ENCODE data around the gene GPATCH4.
"Not testable (repeated sequence)": the region's sequence is repeated elsewhere in the genome, so short reads cannot be mapped to it uniquely, and the experiment has no call there.

Gene GPATCH4

DNA sequence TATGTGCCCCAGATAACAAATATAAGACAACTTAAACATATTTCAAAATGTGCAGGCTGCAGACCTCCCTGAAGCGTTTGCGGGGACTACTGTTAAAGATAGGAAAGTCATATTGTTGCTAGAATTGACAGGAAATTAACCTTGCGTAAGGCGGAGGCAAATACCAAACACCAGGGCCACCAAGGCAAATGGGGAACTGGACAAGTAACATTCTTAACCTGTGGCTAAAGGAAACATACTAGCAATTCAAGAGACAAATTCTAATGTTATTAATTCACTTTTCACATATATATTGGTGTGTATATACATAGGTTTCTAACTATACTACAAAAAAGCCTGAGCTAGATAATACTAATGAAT, 24.8 kb upstream of the GPATCH4 start:
- DNase-seq (ENCODE audit: low read depth in 2 of 2) = no peak

DNA sequence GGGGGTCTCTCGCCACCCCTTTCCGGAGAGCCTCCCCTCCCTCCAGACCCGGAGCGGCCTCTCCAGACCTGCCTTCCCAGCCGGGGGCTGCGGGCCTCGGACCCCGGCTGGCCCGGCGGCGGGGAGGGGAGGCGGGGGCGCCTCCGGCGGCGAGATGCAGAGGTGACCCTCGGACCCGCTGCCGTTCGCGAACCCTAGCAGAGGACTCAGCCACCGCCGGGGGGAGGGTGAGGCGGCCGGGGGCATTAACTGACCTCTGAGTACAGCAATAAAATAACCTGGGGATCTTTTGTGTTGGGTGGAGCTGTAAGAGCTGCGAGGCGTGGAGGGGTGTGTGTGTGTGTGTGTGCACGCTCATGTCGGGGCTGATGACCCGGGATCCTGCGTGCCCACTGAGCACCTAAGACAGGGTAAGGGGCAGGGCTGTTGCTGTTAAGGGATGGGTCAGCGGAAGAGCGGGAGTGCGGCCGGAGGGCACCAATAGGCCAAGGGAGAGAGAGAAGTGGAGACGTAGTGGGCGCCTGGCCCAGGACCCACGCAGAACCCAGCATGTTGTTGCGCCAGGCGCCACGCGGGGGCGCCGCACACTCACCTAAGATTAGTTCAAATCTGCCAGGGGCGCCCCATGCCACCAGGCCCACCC, 24.3 kb upstream of the GPATCH4 start:
- peak in 1 of 2 donors; percentile 64 for DNase-seq (ENCODE audit: low read depth in 2 of 2)

DNA sequence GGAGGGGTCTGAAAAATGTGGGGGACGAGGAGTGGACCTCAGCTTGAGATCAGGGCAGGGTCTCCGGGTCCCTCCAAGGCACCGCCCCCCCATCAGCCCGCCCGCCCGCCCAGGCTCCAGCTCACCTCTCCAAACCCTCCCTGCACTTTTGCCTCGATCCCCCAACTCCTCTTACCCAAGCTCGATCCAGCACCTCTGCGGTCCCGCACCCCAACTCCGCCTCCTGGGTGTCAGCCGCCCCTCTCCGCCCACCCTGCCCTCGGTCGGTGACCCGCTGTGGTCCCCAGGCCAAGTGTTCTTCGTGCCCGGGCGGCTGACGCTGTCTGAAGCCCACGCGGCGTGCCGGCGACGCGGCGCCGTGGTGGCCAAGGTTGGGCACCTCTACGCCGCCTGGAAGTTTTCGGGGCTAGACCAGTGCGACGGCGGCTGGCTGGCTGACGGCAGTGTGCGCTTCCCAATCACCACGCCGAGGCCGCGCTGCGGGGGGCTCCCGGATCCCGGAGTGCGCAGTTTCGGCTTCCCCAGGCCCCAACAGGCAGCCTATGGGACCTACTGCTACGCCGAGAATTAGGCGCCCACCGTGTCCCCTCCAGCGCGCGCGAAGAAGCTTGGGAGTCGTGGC, 23.6 kb upstream of the GPATCH4 start:
- DNase-seq (ENCODE audit: low read depth in 2 of 2) = no peak

DNA sequence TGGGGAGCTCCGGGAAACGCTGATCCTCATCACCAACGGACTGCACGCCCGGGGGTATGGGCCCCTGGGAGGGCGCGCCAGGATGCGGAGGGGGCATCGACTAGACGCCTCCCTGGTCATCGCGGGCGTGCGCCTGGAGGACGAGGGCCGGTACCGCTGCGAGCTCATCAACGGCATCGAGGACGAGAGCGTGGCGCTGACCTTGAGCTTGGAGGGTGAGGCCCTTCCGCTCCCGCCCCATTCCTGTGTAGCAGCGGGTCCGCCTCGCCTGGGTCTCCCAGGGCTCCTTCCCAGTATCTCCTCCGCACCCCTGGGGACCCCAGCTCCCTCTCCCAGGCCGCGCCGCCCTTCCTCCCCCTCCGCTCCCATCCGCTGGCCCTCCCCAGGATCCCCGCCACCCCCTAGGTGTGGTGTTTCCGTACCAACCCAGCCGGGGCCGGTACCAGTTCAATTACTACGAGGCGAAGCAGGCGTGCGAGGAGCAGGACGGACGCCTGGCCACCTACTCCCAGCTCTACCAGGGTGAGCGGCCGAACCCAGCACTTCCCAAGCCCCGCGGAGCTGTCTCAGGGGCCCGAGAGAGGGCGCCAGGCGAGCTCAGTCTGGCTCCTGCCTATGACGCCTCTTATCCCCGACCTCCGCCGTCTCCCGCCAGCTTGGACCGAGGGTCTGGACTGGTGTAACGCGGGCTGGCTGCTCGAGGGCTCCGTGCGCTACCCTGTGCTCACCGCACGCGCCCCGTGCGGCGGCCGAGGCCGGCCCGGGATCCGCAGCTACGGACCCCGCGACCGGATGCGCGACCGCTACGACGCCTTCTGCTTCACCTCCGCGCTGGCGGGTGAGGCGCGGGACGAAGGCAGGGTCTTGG, 22.9 kb upstream of the GPATCH4 start:
- DNase-seq (ENCODE audit: low read depth in 2 of 2) = peak in 1 of 2 donors; percentile 24

DNA sequence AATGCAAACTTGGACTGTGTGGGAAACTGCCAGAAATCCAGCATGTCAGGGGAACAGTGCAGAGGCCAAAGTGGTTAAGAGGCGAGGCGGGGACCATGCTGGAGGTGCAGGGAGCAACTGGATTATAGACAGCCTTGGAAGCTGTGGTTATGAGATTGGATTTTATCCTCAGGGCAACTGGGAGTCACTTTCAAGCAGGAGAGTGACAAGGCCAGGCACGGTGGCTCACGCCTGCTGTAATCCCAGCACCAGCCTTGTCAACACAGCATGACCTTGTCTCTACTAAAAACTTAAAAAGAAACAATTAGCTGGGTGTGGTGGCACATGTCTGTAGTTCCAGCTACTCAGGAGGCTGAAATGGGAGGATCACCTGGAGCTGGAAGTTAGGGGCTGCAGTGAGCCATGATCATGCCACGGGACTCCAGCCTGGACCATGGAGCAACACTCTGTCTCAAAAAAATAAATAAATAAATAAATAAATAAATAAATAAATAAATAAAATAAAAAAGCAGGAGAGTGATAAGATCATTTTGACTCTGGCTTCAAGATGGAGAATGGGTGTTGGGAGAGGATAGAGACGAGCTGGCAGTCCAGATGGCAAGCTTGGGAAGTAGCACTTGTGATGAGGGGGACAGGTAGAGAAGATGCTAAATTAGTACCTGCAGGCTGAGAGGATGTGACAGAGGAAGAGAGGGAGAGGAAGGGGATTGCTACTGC, 21.5 kb upstream of the GPATCH4 start:
- no peak for DNase-seq (ENCODE audit: low read depth in 2 of 2)

DNA sequence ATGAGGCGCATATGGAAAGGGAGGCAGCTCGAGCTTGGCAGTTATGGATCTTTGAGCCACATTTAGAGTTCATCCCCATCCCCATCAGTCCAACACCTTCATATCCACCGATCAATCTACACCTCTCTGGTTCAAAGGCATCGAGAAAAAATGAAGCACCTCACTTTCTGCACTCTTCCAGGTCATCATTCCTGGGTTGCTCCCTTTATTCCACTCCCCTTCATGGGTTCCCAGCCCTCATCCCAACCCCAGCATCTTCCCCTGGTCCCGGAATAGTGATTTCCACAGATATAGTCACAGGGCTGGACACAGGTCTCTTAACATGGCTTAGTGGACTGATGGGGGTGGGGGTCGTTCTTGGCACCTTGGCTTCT, 18.3 kb upstream of the GPATCH4 start:
- DNase-seq (ENCODE audit: low read depth in 2 of 2) = no peak

DNA sequence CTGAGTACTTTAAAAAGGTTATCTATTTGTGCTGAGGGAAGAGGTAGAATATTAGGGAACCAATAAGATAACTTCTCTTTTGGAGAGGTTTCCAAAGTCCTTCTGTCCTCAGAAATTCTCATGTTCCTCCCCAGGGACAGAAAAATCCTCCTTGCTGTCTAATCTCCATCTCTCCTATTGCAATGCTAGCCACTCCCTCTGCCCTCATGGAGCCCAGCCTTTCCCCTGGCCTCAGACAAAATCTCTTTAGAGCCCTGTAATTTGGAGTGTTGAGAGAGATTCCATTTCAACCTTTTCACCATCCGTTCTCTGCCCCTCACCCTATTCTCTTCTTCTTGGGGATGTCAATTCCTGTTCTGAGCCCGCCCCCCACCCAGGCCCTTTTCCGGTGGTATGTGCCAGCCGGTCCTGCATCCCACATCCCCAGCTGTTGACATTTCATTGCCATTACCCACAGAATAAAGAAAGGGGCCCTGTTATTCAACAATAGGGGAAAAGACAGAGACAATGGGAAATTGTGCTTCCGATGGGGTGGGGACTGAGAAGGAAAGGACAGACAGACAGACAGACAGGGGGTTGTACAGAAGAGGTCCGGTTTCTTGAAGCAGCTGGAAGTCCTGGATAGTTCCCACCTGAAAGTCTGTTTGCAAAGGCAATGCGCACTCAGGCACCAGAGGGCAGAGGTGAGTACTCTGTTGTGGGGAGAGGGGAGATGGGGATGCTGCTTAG, 17.7 kb upstream of the GPATCH4 start, which contains the start of gene HAPLN2:
HAPLN2 (plus strand) TSS at position 563 of the 729 bp plus-strand sequence. CDS start 4,076 bp downstream, outside the sequence.
- DNase-seq (ENCODE audit: low read depth in 2 of 2) = no peak

DNA sequence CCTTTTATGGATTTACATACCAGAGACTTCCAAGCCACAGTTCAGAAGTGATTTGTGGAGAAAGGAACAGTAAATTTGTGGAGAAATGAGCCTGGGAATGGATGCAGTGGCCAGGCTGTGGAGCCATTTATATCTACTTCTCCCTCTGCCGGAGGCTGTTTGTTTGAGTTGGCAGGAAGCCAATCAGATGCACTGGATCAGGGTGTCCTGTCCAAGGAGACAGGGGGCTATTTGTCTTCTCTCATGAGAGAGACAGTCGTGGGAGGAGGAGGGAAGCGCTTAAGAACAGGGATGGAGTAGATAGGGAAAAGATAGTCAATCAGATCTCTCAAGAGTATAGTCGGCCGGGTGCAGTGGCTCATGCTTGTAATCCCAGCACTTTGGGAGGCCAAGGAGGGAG, 15.2 kb upstream of the GPATCH4 start:
- no peak for DNase-seq (ENCODE audit: low read depth in 2 of 2)

DNA sequence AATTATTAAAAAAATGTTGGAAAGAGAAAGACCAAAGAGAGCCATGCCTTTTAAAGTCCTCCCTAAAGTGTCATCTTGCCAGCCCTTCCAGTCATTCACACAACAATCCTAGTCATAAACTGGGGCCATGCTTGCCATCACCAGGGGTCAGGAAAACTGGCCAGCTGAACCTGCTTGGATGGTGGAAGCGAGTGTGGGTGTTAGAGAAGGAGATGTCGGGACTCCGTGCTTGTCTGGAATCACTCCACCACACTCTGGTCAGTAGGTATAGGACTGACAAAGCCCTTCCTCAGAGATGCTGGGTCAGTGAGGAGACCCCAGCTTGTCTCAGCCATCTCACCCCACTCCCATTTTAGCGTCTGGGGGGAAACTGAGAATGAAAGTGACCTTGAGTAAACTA, 14.7 kb upstream of the GPATCH4 start:
- DNase-seq (ENCODE audit: low read depth in 2 of 2) = no peak

DNA sequence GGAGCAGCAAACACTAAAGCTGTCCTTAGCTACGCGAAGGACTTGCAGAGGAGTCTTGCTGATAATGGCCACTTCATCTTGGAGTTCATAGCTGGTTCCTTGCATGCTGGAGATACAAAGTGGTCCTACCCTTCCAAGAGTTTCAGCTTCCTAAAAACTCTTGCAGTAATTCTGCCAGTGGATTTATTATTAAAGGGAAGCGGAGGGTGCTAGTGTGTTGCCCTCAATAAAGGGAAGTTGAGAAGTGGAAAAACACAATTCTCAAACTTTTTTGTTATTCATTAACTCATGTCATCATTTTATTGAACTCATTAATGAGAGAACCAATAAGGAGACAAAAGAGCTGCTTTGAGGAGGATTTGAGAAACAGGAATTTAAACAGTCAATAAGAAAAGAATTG, 11.4 kb upstream of the GPATCH4 start:
- DNase-seq (ENCODE audit: low read depth in 2 of 2) = no peak

DNA sequence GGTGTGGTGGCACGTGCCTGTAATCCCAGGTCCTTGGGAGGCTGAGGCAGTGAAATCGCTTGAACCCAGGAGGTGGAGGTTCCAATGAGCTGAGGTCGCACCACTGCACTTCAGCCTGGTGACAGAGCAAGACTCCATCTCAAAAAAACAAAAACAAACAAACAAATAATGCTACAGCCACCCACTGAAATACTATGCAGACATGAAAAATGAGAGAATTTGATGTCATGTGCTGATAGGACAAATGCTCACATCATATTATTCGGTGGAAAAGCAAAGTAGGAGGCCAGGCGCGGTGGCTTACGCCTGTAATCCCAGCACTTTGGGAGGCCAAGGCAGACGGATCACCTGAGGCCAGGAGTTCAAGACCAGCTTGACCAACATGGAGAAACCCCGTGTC, 8.8 kb upstream of the GPATCH4 start:
- not testable (repeated sequence) for DNase-seq (ENCODE audit: low read depth in 2 of 2)

DNA sequence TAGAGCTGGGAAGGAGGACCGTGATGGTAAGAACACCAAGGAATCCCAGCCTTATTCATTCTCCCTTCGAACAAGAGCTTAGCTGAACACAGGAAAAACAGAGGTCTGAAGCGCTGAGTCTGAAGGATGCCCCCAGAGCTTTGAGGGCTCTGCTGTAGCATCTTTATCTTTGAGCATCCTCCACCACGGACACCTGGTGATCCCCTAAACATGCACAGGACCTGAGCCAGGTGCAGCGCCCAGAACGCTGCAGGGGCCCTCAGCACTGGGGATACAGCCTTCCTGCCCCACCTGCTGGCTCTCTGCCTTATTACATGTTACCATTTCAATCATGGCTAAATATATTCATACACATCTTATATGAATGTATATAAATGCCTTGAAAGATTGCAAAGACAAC, 7.7 kb upstream of the GPATCH4 start:
- peak in 1 of 2 donors; percentile 41 for DNase-seq (ENCODE audit: low read depth in 2 of 2)

DNA sequence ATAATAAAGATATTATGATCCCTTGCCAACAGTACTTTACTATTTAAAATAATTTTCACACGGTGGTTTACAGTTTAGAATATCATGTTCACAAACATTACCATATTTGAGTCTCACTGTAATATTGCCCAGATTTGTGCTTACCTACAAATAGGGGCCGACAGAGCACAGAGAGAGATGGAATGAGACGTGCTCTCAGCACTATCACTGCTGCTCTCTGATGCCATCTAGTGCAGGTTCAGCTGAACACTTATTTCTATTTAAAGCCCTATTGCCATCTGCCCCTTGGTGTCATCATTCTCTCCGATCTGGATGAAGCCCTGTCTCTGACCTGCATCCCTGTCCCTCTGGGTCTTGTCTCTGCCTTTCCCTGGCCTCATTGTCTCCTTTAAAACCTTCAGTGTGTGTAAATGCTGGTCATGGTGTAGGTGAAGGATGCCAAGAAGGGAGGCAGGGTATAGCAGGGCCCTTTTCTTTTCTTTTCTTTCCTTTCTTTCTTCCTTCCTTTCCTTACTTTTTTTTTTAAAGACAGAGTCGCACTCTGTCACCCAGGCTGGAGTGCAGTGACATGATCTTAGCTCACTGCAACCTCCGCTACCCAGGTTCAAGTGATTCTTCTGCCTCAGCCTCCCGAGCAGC, 6.9 kb upstream of the GPATCH4 start:
- peak in 1 of 2 donors; percentile 58 for DNase-seq (ENCODE audit: low read depth in 2 of 2)

DNA sequence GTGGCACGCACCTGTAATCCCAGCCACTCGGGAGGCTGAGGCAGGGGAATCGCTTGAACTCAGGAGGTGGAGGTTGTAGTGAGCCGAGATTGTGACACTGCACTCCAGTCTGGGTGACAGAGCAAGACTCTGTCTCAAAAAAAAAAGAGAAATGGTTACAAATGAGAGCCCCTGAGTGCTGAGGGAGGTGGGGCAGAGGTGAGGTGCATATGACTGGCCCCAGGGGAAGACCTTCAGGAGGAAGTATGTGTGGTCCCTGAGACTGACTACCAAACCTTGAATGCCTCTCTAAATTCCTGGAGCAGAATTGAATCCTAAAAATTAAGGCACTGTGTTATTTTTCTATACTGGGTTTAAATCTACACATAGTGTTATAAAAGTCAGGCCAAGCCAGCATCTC, 6.1 kb upstream of the GPATCH4 start:
- not testable (repeated sequence) for DNase-seq (ENCODE audit: low read depth in 2 of 2)

DNA sequence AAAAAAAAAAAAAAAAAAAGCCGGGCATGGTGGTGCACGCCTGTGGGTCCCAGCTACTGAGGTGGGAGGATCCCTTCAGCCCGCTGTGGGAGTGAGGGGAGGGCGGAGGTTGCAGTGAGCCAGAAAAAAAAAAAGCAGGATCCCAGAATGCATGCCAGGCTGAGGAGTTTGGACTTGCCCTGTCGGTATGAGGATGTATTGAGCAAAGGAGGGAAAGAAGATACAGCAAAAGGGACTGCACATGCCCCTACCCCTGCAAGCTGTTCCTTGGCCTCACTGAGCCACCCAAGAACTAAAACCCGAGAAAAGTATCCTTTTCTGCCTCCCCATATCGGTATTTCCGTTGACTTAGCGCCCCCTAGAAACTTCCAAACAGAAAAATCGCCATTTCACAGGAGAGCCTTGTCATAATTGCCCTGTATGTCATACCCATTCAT, 1.3 kb upstream of the GPATCH4 start:
- no peak for DNase-seq (ENCODE audit: low read depth in 2 of 2)

DNA sequence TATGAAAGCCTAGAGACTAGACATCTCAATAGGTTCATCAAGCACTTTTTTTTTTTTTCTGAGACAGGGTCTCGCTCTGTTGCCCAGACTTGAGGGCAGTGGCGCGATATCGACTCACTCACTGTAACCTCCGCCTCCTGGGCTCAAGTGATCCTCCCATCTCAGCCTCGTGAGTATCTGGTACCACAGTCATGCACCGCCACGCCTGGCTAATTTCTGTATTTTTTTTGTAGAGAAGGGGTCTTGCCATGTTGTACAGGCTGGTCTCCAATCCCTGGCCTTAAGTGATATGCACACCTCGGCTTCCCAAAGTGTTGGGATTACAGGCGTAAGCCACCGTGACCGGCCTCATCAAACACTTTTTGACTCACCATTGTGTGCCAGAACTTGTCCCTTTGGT, 613 bp upstream of the GPATCH4 start:
- DNase-seq (ENCODE audit: low read depth in 2 of 2) = no peak

DNA sequence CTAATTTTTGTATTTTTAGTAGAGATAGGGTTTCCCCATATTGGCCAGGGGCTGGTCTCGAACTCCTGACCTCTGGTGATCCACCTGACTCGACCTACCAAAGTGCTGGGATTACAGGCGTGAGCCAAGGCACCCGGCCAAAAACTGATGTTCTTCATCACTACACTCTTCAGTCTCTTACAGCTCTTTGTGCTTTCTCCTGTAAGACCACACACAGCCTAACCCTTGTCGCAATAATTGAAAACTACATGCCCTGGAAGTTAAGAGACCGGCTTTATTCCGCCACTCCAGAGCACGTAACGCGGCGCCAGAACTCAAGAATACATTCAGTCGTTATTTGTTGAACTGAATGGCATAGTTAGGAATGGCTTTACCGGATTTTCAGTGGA, 552 bp downstream of the GPATCH4 start:
- DNase-seq (ENCODE audit: low read depth in 2 of 2) = no peak

DNA sequence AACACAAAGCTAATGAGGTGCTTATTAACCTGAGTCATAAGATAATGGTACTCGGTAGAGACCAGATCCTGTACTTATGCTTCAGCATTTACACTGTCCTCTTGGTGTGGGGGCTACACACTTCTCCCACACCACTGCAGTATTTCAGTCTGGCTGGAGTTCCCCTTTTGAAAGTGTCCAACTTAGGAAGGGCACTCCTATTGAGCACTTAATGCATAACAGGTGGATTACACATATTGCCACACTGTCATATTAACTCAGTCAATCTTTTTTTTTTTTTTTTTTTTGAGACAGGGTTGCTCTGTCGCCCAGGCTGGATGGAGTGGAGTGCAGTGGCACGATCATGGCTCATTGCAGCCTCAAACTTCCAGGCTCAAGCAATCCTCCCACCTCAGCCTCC, 1.5 kb downstream of the GPATCH4 start:
- DNase-seq (ENCODE audit: low read depth in 2 of 2) = no peak

DNA sequence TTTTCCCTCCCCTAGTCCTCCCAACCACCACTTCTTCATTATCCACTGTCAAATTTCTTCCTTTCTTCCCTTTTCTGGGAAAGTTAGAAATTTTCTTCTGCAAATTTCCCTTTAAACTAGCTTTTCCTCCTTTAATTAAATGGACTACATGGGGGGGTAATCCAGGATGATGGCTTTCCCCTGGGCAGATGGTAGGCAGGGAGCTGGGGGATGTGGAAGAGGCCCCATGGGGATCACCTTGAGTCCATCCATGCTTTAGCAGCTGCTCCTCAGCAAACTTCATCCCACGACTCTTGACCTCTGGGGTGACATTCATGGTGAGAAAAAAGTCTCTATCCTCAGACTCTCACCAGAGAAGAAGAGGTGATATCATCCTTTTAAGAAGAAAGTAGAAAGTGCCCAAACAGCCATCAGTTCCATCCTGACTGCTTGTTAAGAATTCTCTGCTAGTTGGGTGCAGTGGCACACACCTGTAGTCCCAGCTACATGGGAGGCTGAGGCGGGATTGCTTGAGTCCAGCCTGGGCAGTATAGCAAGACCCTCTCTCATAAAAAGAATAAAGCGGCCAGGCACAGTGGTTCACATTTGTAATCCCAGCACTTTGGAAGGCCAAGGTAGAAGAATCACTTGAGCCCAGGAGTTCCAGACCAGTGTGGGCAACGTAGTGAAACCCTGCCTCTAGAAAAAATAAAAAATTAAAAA, 2.4 kb downstream of the GPATCH4 start:
- no peak for DNase-seq (ENCODE audit: low read depth in 2 of 2)

DNA sequence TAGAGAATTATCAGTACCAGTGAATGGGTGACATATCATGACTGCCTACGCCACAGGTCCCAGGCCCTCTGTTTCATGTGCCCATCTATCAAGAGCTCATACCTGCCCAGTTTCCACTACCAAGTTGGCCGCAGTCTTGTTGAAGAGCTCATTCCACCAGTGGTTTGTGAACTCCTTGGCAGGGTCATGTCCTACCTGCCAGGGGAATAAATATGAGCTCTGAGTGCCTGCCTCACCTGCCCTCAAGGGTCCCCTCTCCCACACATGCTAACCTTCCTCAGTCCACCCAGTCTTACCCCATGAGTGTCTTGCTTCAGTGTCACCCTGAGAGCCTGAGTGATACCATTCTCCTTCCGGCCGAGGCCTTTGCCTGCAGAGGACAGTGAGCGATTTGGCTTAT, 3.2 kb downstream of the GPATCH4 start:
- no peak for DNase-seq (ENCODE audit: low read depth in 2 of 2)

Data from stimulated activated CD4-positive, alpha-beta T cell treated with anti-CD3 and anti-CD28 coated beads, Interleukin-15, amount 100 ng/mL, for 48 hours (primary cell).